Mucosa of gallbladder (tissue), 1 donor: ENCODE measurements around the gene RMDN3. TPM values are rescaled to one million over a fixed set of nuclear protein-coding genes. Genes with fewer than 3 reads are reported as not detected.

Experiments used
- DNase-seq: peaks from one replicate; pipeline ENCODE4 v3.0.0-alpha.2; 2020; ENCODE audit warnings: low spot score
- total RNA-seq: library from RNA; stranded (reverse); gene quantifications from one replicate; pipeline ENCODE4 v1.2.1, GENCODE V29; 2021
- donor health status: DM: no; HTN: no; CAD: no.

RMDN3 gene
- total RNA-seq, 1 donor from 2014 or later = 41.1 TPM

- peak; percentile 94 for DNase-seq
Observed at GRCh38 chr15:40694688-40695468, 60.2 kb downstream of the RMDN3 start, which contains the start of gene RAD51. RAD51 (plus strand) TSS chr15:40695174; CDS start chr15:40698759, 3,585 bp downstream.

- no peak for DNase-seq
Observed at GRCh38 chr15:40693904-40694687, 61.0 kb downstream of the RMDN3 start.

- no peak for DNase-seq
Observed at GRCh38 chr15:40691737-40692136, 63.3 kb downstream of the RMDN3 start.

- DNase-seq = no peak
Observed at GRCh38 chr15:40688932-40689799, 65.9 kb downstream of the RMDN3 start.

Other genes starting within 250 kb of the RMDN3 start
- gene CCDC32, start 190.2 kb downstream of the RMDN3 start, total RNA-seq = 33.0 TPM
- 8.1 TPM for gene RPUSD2, start 186.0 kb downstream of the RMDN3 start, total RNA-seq
- 2.3 TPM for gene KNL1, start 161.0 kb downstream of the RMDN3 start, total RNA-seq
- gene RAD51, start 60.1 kb downstream of the RMDN3 start, total RNA-seq = 1.3 TPM
- gene GCHFR, start 8.8 kb upstream of the RMDN3 start, total RNA-seq = 33.1 TPM
- gene C15orf62, start 14.7 kb upstream of the RMDN3 start, total RNA-seq = 1.4 TPM
- 45.5 TPM for gene ZFYVE19, start 51.8 kb upstream of the RMDN3 start, total RNA-seq
- gene DNAJC17, start 52.2 kb upstream of the RMDN3 start, total RNA-seq = 41.2 TPM
- 23.4 TPM for gene PPP1R14D, start 73.5 kb upstream of the RMDN3 start, total RNA-seq
- 232 TPM for gene SPINT1, start 88.8 kb upstream of the RMDN3 start, total RNA-seq
- gene RHOV, start 119.0 kb upstream of the RMDN3 start, total RNA-seq = 0.63 TPM
- gene VPS18, start 139.2 kb upstream of the RMDN3 start, total RNA-seq = 42.2 TPM
- gene DLL4, start 174.1 kb upstream of the RMDN3 start, total RNA-seq = 7.2 TPM
- 2.8 TPM for gene CHAC1, start 198.2 kb upstream of the RMDN3 start, total RNA-seq